CD4-positive, alpha-beta T cell treated with Interleukin-2 at 100 ng/mL for 4 hours (primary cell): Measurements from ENCODE around the gene TMEM87B.

ENCODE experiments used
- DNase-seq: peaks from one replicate; pipeline ENCODE4 v3.0.0-alpha.2; 2020; ENCODE audit warnings: low spot score

Gene TMEM87B

GRCh38 chr2:112054847-112055729 is at the start of gene TMEM87B:
TSS of gene TMEM87B (plus strand) at chr2:112055269. CDS start at chr2:112055592, 323 bp downstream.
- peak; percentile 98 for DNase-seq

- DNase-seq: no peak
These were observed 49.5 kb upstream of the TMEM87B start for GRCh38 chr2:112005406-112006075.

- DNase-seq: no peak
These were observed 49.0 kb upstream of the TMEM87B start for GRCh38 chr2:112006076-112006410.

- no peak for DNase-seq
These were observed 47.6 kb upstream of the TMEM87B start for GRCh38 chr2:112007493-112007892.

GRCh38 chr2:112008910-112009485 is 46.1 kb upstream of the TMEM87B start:
- no peak for DNase-seq

GRCh38 chr2:112010751-112011150 is 44.3 kb upstream of the TMEM87B start:
- no peak for DNase-seq

GRCh38 chr2:112012556-112012955 is 42.5 kb upstream of the TMEM87B start:
- no peak for DNase-seq

GRCh38 chr2:112018846-112019245 is 36.2 kb upstream of the TMEM87B start:
- no peak for DNase-seq

GRCh38 chr2:112019569-112019982 is 35.5 kb upstream of the TMEM87B start:
- no peak for DNase-seq

GRCh38 chr2:112020561-112020960 is 34.5 kb upstream of the TMEM87B start:
- no peak for DNase-seq

- no peak for DNase-seq
These were observed 33.8 kb upstream of the TMEM87B start for GRCh38 chr2:112021290-112021689.

- no peak for DNase-seq
These were observed 33.3 kb upstream of the TMEM87B start for GRCh38 chr2:112021781-112022231.

- no peak for DNase-seq
These were observed 31.4 kb upstream of the TMEM87B start for GRCh38 chr2:112023707-112024106.

GRCh38 chr2:112024231-112024630 is 30.8 kb upstream of the TMEM87B start:
- no peak for DNase-seq

GRCh38 chr2:112024896-112025491 is 30.1 kb upstream of the TMEM87B start:
- DNase-seq: no peak

GRCh38 chr2:112026509-112026908 is 28.6 kb upstream of the TMEM87B start:
- DNase-seq: no peak

- no peak for DNase-seq
These were observed 27.3 kb upstream of the TMEM87B start for GRCh38 chr2:112027767-112028166.

GRCh38 chr2:112029164-112029563 is 25.9 kb upstream of the TMEM87B start:
- DNase-seq: no peak

GRCh38 chr2:112031473-112032223 is 23.4 kb upstream of the TMEM87B start:
- no peak for DNase-seq

- DNase-seq: no peak
These were observed 22.9 kb upstream of the TMEM87B start for GRCh38 chr2:112032224-112032586.

GRCh38 chr2:112032689-112033465 is 22.2 kb upstream of the TMEM87B start:
- DNase-seq: no peak
